OCI-LY3 (cell line): ENCODE results near the gene ATP4A.
A peak's percentile ranks its signal among the peaks of the same experiment; 100 is the strongest.

Experiments used
- CTCF ChIP-seq: fragments of 200-600, 300-600 bp; sonication (generic); IDR thresholded peaks from 2 replicates; pipeline ENCODE4 v1.5.1; 2014; ENCODE audit warnings: antibody characterized with exemption, low read length, low read depth
- EZH2phosphoT487 ChIP-seq: fragments of 200-600 bp; shearing (Covaris generic); IDR thresholded peaks from 2 replicates; pipeline ENCODE4 v1.6.1; 2018; ENCODE audit warnings: antibody characterized with exemption, mixed run types, low read depth

- TF ChIP-seq CTCF, result peak; percentile 87
- TF ChIP-seq EZH2phosphoT487, result no peak
Measured at GRCh38 chr19:35592226-35592625, 28.8 kb upstream of the ATP4A start.
